Lung (tissue), 12 donors: ENCODE results near the gene C10orf120. TPM values are rescaled to one million over a fixed set of nuclear protein-coding genes. Genes with fewer than 3 reads are reported as not detected.

Experiments
- ATAC-seq: fragments of 200-7000 bp; cut with Tn5 transposase; one replicate; pipeline ENCODE4 v1.9.1; 2020; ENCODE audit warnings: moderate number of reproducible peaks; ENCODE audit not compliant: insufficient read depth, low FRiP score
- DNase-seq, 3 donors: peaks; one replicate each; pipeline ENCODE4 v3.0.0-alpha.2; 2013 to 2017
- H3K27ac ChIP-seq, 2 donors: one replicate each; pipeline ENCODE4 v1.5.1; 2013; ENCODE audit warnings: mild to moderate bottlenecking in 2 of 2, moderate library complexity in 2 of 2, control low read depth in 1 of 2, inconsistent platforms in 1 of 2, low read depth in 1 of 2, low read length in 1 of 2
- H3K27me3 ChIP-seq, 3 donors: one replicate each; pipeline ENCODE4 v1.5.1; 2013; ENCODE audit warnings: low read length in 2 of 3; ENCODE audit not compliant: control insufficient read depth in 3 of 3, insufficient read depth in 3 of 3
- H3K36me3 ChIP-seq, 4 donors: one replicate each; pipeline ENCODE4 v1.5.1; 2013; ENCODE audit warnings: low read length in 4 of 4, mild to moderate bottlenecking in 1 of 4, moderate library complexity in 1 of 4; ENCODE audit not compliant: control insufficient read depth in 4 of 4, insufficient read depth in 4 of 4
- H3K4me1 ChIP-seq, 5 donors: one replicate each; pipeline ENCODE4 v1.5.1; 2013; ENCODE audit warnings: low read length in 5 of 5, mild to moderate bottlenecking in 2 of 5, moderate library complexity in 1 of 5; ENCODE audit not compliant: control insufficient read depth in 5 of 5, insufficient read depth in 5 of 5
- H3K4me3 ChIP-seq: one replicate; pipeline ENCODE4 v1.5.1; 2013; ENCODE audit warnings: mild to moderate bottlenecking, control low read depth, moderate library complexity
- H3K9ac ChIP-seq, 2 donors: one replicate each; pipeline ENCODE4 v1.5.1; 2013; ENCODE audit warnings: low read length in 2 of 2, control low read depth in 1 of 2; ENCODE audit not compliant: insufficient read depth in 1 of 2
- H3K9me3 ChIP-seq, 4 donors: one replicate each; pipeline ENCODE4 v1.5.1; 2013; ENCODE audit warnings: low read length in 3 of 4, mild to moderate bottlenecking in 1 of 4, moderate library complexity in 1 of 4; ENCODE audit not compliant: control insufficient read depth in 4 of 4, insufficient read depth in 3 of 4
- WGBS, 2 donors: extraction: QIAGEN DNeasy Blood & Tissue Kit; methylation state at CpG; one replicate each; pipeline ENCODE4 v1.1.7; 2013; 5-methylcytosine and 5-hydroxymethylcytosine counted together
- polyA plus RNA-seq, 2 donors: library from polyadenylated mRNA; stranded (reverse); fragments of 200-250 nt; gene quantifications; one replicate each; pipeline ENCODE4 v1.2.1, GENCODE V29; 2013
- total RNA-seq, 2 donors: library from RNA; depleted of rRNA in 1 of 2; stranded (reverse); fragments of >200 nt in 1 of 2; gene quantifications; one replicate each; pipeline ENCODE4 v1.2.1, GENCODE V29; 2014 to 2021
- TF ChIP-seq, protein P1 (sequence below): IDR thresholded peaks from 2 replicates; pipeline ENCODE4 v1.5.1; 2012; ENCODE audit warnings: mild to moderate bottlenecking; ENCODE audit errors: control extremely low read depth, extremely low read depth
- donor health status: control.
- donor health status: control.
- donor health status: Bipolar disorder and iron deficiency.
- donor health status: healthy.
- donor health status: DM: yes; HTN: yes; CAD: no.

C10orf120 gene
- total and polyA plus RNA-seq, 4 donors = not detected

GRCh38 chr10:122678266-122678665 is 21.4 kb downstream of the C10orf120 start:
- DNase-seq = no peak
- H3K27ac ChIP-seq = no peak overlapping the region
- TF ChIP-seq, protein P1, sequence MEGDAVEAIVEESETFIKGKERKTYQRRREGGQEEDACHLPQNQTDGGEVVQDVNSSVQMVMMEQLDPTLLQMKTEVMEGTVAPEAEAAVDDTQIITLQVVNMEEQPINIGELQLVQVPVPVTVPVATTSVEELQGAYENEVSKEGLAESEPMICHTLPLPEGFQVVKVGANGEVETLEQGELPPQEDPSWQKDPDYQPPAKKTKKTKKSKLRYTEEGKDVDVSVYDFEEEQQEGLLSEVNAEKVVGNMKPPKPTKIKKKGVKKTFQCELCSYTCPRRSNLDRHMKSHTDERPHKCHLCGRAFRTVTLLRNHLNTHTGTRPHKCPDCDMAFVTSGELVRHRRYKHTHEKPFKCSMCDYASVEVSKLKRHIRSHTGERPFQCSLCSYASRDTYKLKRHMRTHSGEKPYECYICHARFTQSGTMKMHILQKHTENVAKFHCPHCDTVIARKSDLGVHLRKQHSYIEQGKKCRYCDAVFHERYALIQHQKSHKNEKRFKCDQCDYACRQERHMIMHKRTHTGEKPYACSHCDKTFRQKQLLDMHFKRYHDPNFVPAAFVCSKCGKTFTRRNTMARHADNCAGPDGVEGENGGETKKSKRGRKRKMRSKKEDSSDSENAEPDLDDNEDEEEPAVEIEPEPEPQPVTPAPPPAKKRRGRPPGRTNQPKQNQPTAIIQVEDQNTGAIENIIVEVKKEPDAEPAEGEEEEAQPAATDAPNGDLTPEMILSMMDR = no peak
- peaks cover 0 to 5% (median 0%) of the 10 kb centered on the region in 3 donors for H3K27me3 ChIP-seq
- H3K36me3 ChIP-seq = no peaks in the 10 kb centered on the region
- no peak overlapping the region for H3K9ac ChIP-seq
- ATAC-seq = no peak
- no peak overlapping the region for H3K4me3 ChIP-seq
- H3K9me3 ChIP-seq = peaks cover 0 to 5% (median 0%) of the 10 kb centered on the region in 4 donors
- no peaks in the 10 kb centered on the region for H3K4me1 ChIP-seq

- no peaks in the 10 kb centered on the region for H3K4me1 ChIP-seq
- no peaks in the 10 kb centered on the region for H3K36me3 ChIP-seq
- no peak overlapping the region for H3K9ac ChIP-seq
- DNase-seq = no peak
- H3K4me3 ChIP-seq = no peak overlapping the region
- no peak overlapping the region for H3K27ac ChIP-seq
- peaks cover 0 to 5% (median 0%) of the 10 kb centered on the region in 3 donors for H3K27me3 ChIP-seq
- TF ChIP-seq, protein P1 = no peak
- peaks cover 0 to 7% (median 0%) of the 10 kb centered on the region in 4 donors for H3K9me3 ChIP-seq
- 68 to 69% methylated on average over 2 of the region's 2 CpGs for WGBS, 2 donors
- no peak for ATAC-seq
Observed at GRCh38 chr10:122675278-122675677, 24.4 kb downstream of the C10orf120 start.

DNA sequence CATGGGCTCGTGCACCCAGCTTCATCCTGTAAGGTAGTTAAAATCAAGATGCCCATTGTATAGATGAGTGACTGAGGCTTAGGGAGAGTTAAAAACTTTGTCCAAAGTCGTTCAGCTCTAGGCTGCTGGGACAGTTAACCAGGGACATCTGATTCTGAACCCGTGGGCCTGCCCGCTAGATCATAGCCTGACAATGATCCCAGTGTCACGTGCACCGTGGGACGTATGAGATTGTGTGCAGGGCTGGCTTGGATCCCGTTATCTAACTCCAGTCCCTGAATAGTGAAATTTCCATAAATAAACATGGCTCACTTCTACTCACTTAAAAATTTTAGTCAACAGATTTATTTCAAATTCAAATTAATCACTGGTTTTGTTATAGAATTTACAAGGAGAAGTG is 24.9 kb downstream of the C10orf120 start:
- no peak overlapping the region for H3K4me3 ChIP-seq
- WGBS, 2 donors = 69 to 85% methylated on average over 8 of the region's 8 CpGs
- no peaks in the 10 kb centered on the region for H3K36me3 ChIP-seq
- DNase-seq (no peak), ATAC-seq (no peak)
- H3K27me3 ChIP-seq = peaks cover 0 to 5% (median 0%) of the 10 kb centered on the region in 3 donors
- TF ChIP-seq, protein P1 = no peak
- H3K9me3 ChIP-seq = peaks cover 0 to 7% (median 0%) of the 10 kb centered on the region in 4 donors
- no peak overlapping the region for H3K9ac ChIP-seq
- H3K27ac ChIP-seq = no peak overlapping the region
- H3K4me1 ChIP-seq = no peaks in the 10 kb centered on the region

DNA sequence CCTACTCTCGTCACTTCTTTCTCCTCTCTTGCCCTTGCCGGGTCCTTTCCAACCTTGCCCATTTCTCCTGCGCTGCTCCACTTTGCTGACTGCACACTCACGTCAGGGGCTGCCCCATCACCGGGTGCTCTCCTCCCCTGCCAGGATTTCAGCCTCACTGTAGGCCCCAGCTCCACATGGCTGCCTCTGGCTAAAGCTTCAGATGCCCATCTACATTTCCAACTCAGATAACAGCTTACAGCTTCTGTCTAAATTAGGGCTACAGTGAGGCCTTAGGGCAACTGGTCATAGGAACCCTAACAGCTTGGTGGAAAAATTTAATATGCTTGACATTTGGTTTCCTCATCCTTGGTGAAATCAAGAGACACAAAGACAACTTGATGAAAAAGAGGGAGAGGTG is 25.9 kb downstream of the C10orf120 start:
- TF ChIP-seq, protein P1 = no peak
- ATAC-seq (no peak), DNase-seq (no peak)
- WGBS, 2 donors = 78 to 79% methylated on average over 5 of the region's 5 CpGs
- H3K4me1 ChIP-seq = no peaks in the 10 kb centered on the region
- H3K4me3 ChIP-seq = no peak overlapping the region
- peaks cover 0 to 4% (median 0%) of the 10 kb centered on the region in 4 donors for H3K9me3 ChIP-seq
- no peaks in the 10 kb centered on the region for H3K36me3 ChIP-seq
- no peak overlapping the region for H3K27ac ChIP-seq
- H3K9ac ChIP-seq = no peak overlapping the region
- H3K27me3 ChIP-seq = peaks cover 0 to 5% (median 0%) of the 10 kb centered on the region in 3 donors
